Measurements from ENCODE around the gene ABCA6.

Gene ABCA6

GRCh38 chr17:69031839-69032238 lies 109.9 kb downstream of the ABCA6 start:
- Histone ChIP-seq H3K27me3 (ENCODE audit: control insufficient read depth in 1 of 2, insufficient read depth in 2 of 2, low read length in 2 of 2) (no peaks in the 10 kb centered on the region), H3K36me3 (ENCODE audit: insufficient read depth, low read length) (peaks cover 5% of the 10 kb centered on the region), H3K9me3 (ENCODE audit: low read length) (no peaks in the 10 kb centered on the region), H3K4me1 (ENCODE audit: insufficient read depth, low read length) (no peaks in the 10 kb centered on the region), H3K4me3 (ENCODE audit: low read depth in 1 of 2, low read length in 2 of 2) (no peak overlapping the region), H3K27ac (ENCODE audit: low read depth, low read length) (no peak overlapping the region), H3K9ac (ENCODE audit: low read length) (no peak overlapping the region)

DNA sequence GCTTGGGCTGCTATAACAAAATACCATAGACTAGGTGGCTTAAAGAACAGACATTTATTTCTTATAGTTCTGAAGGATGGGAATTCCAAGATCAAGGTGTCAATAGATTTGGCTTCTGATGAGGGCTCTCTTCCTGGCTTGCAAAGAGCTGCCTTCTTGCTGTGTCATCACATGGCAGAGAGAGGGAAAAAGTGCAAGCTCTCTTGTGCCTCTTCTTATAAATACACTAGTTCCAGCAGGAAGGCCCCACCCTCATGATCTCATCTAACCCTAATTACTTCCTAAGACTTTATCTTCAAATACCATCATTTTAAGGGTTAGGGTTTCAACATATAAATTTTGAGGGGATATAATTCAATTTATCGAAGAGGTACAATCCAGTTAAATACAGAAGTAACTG lies 111.5 kb downstream of the ABCA6 start:
- no peak overlapping the region for H3K4me3 ChIP-seq (ENCODE audit: low read depth in 1 of 2, low read length in 2 of 2)

More for the DNA sequence above, 111.5 kb downstream of the ABCA6 start:
- H3K36me3 ChIP-seq (ENCODE audit: insufficient read depth, low read length), result peaks cover 5% of the 10 kb centered on the region
- no peak overlapping the region for H3K9ac ChIP-seq (ENCODE audit: low read length)
- H3K27me3 ChIP-seq (ENCODE audit: control insufficient read depth in 1 of 2, insufficient read depth in 2 of 2, low read length in 2 of 2), result no peaks in the 10 kb centered on the region
- H3K27ac ChIP-seq (ENCODE audit: low read depth, low read length), result no peak overlapping the region
- no peaks in the 10 kb centered on the region for H3K4me1 ChIP-seq (ENCODE audit: insufficient read depth, low read length)
- no peaks in the 10 kb centered on the region for H3K9me3 ChIP-seq (ENCODE audit: low read length)
